HCT116 (cell line): Measurements from ENCODE around the gene TCF7L1. TPM values are rescaled to one million over a fixed set of nuclear protein-coding genes. Genes with fewer than 3 reads are reported as not detected.

Experiments
- ATAC-seq: fragments of 200-7000 bp; cut with Tn5 transposase; 2 replicates; pipeline ENCODE4 v1.9.1; 2020; ENCODE audit warnings: mild to moderate bottlenecking, moderate library complexity
- BruUV-seq: library from RNA; stranded (reverse); fragments of 400-500 nt; replicated peaks from 2 replicates; lab custom pipeline; 2021; lab: Mats Ljungman, UMichigan
- CTCF ChIA-PET: fragments of 300-600 bp; sonication (Branson Sonifier 250); formaldehyde crosslinking; loops from one replicate; lab custom pipeline; 2021; ENCODE audit warnings: antibody characterized with exemption; lab: Charles Lee
- POLR2A ChIA-PET: fragments of 300-600, 350-600 bp; sonication (Branson Sonifier 250); formaldehyde crosslinking; loops from one replicate; lab custom pipeline; 2021; ENCODE audit warnings: antibody characterized with exemption; lab: Charles Lee
- RAD21 ChIA-PET, 2 experiments: fragments of 300-600 bp; sonication (Branson Sonifier 250); formaldehyde crosslinking; loops; one replicate each; lab custom pipeline; 2023; ENCODE audit warnings: low total read pairs in 2 of 2; ENCODE audit not compliant: uncharacterized antibody in 2 of 2, unreplicated experiment in 2 of 2, low non-redundant PET in 1 of 2; lab: Charles Lee
- DNase-seq: peaks from one replicate; pipeline ENCODE4 v3.0.0-alpha.2; 2010; ENCODE audit warnings: low read depth, low spot score
- H2AFZ ChIP-seq: fragments of 200-600 bp; shearing (Covaris generic), sonication (generic); 2 replicates; pipeline ENCODE4 v1.6.1; 2017; ENCODE audit warnings: low read depth, mixed run types, mixed read lengths, antibody characterized with exemption, low read length; ENCODE audit not compliant: poor library complexity, severe bottlenecking
- H3K27ac ChIP-seq: 2 replicates; pipeline ENCODE4 v1.5.1; 2012; ENCODE audit warnings: low read depth, low read length
- H3K27me3 ChIP-seq: fragments of 200-600 bp; sonication (generic); 2 replicates; pipeline ENCODE4 v1.6.1; 2016; ENCODE audit warnings: mixed run types, low read length, mixed read lengths; ENCODE audit not compliant: insufficient read depth
- H3K36me3 ChIP-seq, 2 experiments: fragments of 200-500 bp in 1 of 2; fragments of 200-600 bp in 1 of 2; sonication (Bioruptor generic) in 1 of 2; sonication (generic) in 1 of 2; 2 replicates each; pipeline versions ENCODE4 v1.5.1 to v1.6.1; 2014 to 2016; ENCODE audit warnings: low read length in 2 of 2, inconsistent platforms in 1 of 2, mixed read lengths in 1 of 2, mixed run types in 1 of 2; ENCODE audit not compliant: insufficient read depth in 2 of 2, control insufficient read depth in 1 of 2
- H3K4me1 ChIP-seq, 2 experiments: fragments of 200-600 bp in 1 of 2; sonication (generic) in 1 of 2; 2 replicates each; pipeline versions ENCODE4 v1.5.1 to v1.6.1; 2012 to 2017; ENCODE audit warnings: low read length in 2 of 2, inconsistent platforms in 1 of 2, mild to moderate bottlenecking in 1 of 2, mixed read lengths in 1 of 2, mixed run types in 1 of 2, moderate library complexity in 1 of 2; ENCODE audit not compliant: insufficient read depth in 2 of 2, control insufficient read depth in 1 of 2
- H3K4me2 ChIP-seq: fragments of 200-600 bp; sonication (generic); 2 replicates; pipeline ENCODE4 v1.6.1; 2017; ENCODE audit warnings: mixed run types, low read length, mixed read lengths
- H3K4me3 ChIP-seq, 2 experiments: fragments of 200-600 bp in 1 of 2; sonication (generic) in 1 of 2; replicated peaks in 1 of 2; 2 replicates each; pipeline ENCODE4 v1.5.1; 2011 to 2016; ENCODE audit warnings: low read length in 2 of 2, control low read depth in 1 of 2, low read depth in 1 of 2, mild to moderate bottlenecking in 1 of 2, mixed read lengths in 1 of 2, mixed run types in 1 of 2
- H3K79me2 ChIP-seq: fragments of 200-600 bp; sonication (generic); 2 replicates; pipeline ENCODE4 v1.6.1; 2017; ENCODE audit warnings: mild to moderate bottlenecking, mixed run types, low read length, moderate library complexity, mixed read lengths; ENCODE audit not compliant: insufficient read depth
- H3K9ac ChIP-seq: fragments of 200-600 bp; sonication (generic); 2 replicates; pipeline ENCODE4 v1.6.1; 2016; ENCODE audit warnings: low read length, mixed read lengths
- H3K9me2 ChIP-seq: fragments of 200-600 bp; sonication (generic), shearing (Covaris generic); 2 replicates; pipeline ENCODE4 v1.6.1; 2017; ENCODE audit warnings: mixed run types, mild to moderate bottlenecking, moderate library complexity; ENCODE audit not compliant: insufficient read depth
- H3K9me3 ChIP-seq, 2 experiments: fragments of 200-500 bp in 1 of 2; fragments of 200-600 bp in 1 of 2; sonication (Bioruptor generic) in 1 of 2; sonication (generic) in 1 of 2; 2 replicates each; pipeline ENCODE4 v1.6.1; 2014 to 2017; ENCODE audit warnings: low read length in 2 of 2, mixed read lengths in 2 of 2, inconsistent platforms in 1 of 2, low read depth in 1 of 2, mild to moderate bottlenecking in 1 of 2, mixed run types in 1 of 2, moderate library complexity in 1 of 2; ENCODE audit not compliant: control insufficient read depth in 1 of 2, insufficient read depth in 1 of 2
- H4K20me1 ChIP-seq: fragments of 200-600 bp; sonication (generic), shearing (Covaris generic); 2 replicates; pipeline ENCODE4 v1.6.1; 2017; ENCODE audit warnings: mixed run types, mild to moderate bottlenecking, moderate library complexity; ENCODE audit not compliant: insufficient read depth
- CBX3 ChIP-seq: IDR thresholded peaks from 2 replicates; pipeline ENCODE4 v1.6.1; 2012; ENCODE audit warnings: low read depth
- CEBPB ChIP-seq: IDR thresholded peaks from 2 replicates; pipeline ENCODE4 v1.6.1; 2012; ENCODE audit warnings: low read depth
- EGR1 ChIP-seq: IDR thresholded peaks from 2 replicates; pipeline ENCODE4 v1.6.1; 2012; ENCODE audit warnings: low read depth
- POLR2A ChIP-seq: IDR thresholded peaks from 2 replicates; pipeline ENCODE4 v1.7.0; 2011; ENCODE audit warnings: borderline replicate concordance; ENCODE audit not compliant: insufficient read depth, insufficient read length; ENCODE audit errors: extremely low read depth
- RAD21 ChIP-seq: IDR thresholded peaks from 2 replicates; pipeline ENCODE4 v1.6.1; 2012; ENCODE audit warnings: low read depth, mild to moderate bottlenecking
- SP1 ChIP-seq: IDR thresholded peaks from 2 replicates; pipeline ENCODE4 v1.6.1; 2012; ENCODE audit warnings: low read depth
- SRF ChIP-seq: IDR thresholded peaks from 2 replicates; pipeline ENCODE4 v1.6.1; 2012; ENCODE audit warnings: low read depth
- ZFX ChIP-seq: fragments of 450-650 bp; IDR thresholded peaks from 2 replicates; pipeline ENCODE4 v1.6.1; 2017
- ZNF274 ChIP-seq: fragments of 200-500 bp; sonication (Bioruptor generic); IDR thresholded peaks from 2 replicates; pipeline ENCODE4 v1.6.1; 2014; ENCODE audit warnings: mild to moderate bottlenecking, low read depth, low read length, inconsistent platforms
- intact Hi-C: fragments of 100-400 bp; cut with micrococcal nuclease; formaldehyde crosslinking; loops from 2 replicates; pipeline ENCODE4 v1.10.0; 2022
- total RNA-seq: library from RNA; stranded (reverse); gene quantifications from one replicate; pipeline ENCODE4 v1.2.1, GENCODE V29; 2021; ENCODE audit not compliant: unreplicated experiment
- TF ChIP-seq, protein P1 (sequence below): IDR thresholded peaks from 2 replicates; pipeline ENCODE4 v1.6.1; 2012; ENCODE audit warnings: low read depth
- TF ChIP-seq, protein P2 (sequence below), 3 experiments: fragments of 200-600 bp in 1 of 3; sonication (generic) in 1 of 3; IDR thresholded peaks in 2 of 3; conservative IDR thresholded peaks in 1 of 3; 2 replicates each; pipeline ENCODE4 v1.5.1; 2012 to 2017; ENCODE audit warnings: low read depth in 2 of 3, low read length in 2 of 3, antibody characterized with exemption in 1 of 3, borderline replicate concordance in 1 of 3, control low read depth in 1 of 3, mild to moderate bottlenecking in 1 of 3, mixed read lengths in 1 of 3, mixed run types in 1 of 3, moderate library complexity in 1 of 3; ENCODE audit not compliant: insufficient read depth in 1 of 3
- TF ChIP-seq, protein P3 (sequence below): IDR thresholded peaks from 2 replicates; pipeline ENCODE4 v1.6.1; 2011; ENCODE audit warnings: mild to moderate bottlenecking, low read length, moderate library complexity; ENCODE audit not compliant: insufficient replicate concordance; ENCODE audit errors: extremely low read depth

TCF7L1 gene
- total RNA-seq, 1 experiment from 2014 or later, result 10.3 TPM

DNA sequence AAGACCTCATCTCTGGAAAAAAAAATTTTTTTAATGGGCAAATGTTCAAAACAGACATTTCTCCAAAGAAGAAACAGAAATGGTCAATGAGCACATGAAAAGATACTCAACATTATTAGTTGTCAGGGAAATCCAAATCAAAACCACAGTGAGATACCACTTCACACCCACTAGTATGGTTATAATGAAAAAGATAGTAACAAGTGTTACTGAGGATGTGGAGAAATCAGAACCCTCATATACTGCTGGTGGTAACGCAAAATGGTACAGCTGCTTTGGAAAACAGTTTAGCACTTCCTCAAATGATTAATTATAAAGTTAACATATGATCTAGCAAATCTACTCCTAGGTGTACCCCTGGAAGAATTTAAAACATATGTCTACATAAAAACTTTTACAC lies 29.0 kb upstream of the TCF7L1 start:
- intact Hi-C loops, result no loop called here

DNA sequence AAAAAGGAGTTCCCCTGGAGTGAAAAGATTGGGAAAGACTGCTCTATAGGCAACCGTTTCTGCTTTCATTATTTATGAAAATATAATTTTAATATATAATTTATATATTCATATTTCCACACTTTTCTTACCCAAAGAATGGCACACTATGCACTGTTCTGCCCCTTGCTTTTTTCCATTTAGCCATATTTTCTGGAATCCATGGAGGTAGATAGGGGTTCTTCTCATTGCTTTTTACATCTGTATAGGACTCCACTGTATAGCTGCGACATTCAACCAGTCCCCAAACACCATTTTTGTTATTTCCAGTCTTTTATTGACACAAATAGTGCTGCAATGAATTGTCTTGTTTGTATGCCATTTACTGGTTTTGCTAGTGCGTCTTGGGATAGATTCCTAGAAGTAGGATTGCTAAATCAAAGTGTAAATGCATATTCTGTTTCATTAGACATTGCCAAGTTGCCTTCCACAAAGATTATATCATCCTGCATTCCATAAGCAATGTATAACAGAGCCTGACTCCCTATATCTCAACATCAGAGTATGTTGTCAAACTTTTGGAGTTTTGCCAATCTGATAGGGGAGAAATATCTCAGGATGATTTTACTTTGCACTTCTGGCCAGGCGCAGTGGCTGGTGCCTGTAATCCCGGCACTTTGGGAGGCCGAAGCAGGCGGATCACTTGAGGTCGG lies 26.6 kb upstream of the TCF7L1 start:
- POLR2A ChIA-PET, result no interaction called here
- no peak for DNase-seq
- no peak overlapping the region for H3K4me3 ChIP-seq
- H3K4me2 ChIP-seq, result no peak overlapping the region
- CTCF ChIA-PET, result no interaction called here
- no peaks in the 10 kb centered on the region for H3K79me2 ChIP-seq
- no peak overlapping the region for H3K27ac ChIP-seq
- H3K27me3 ChIP-seq, result no peaks in the 10 kb centered on the region
- H3K4me1 ChIP-seq, result no peaks in the 10 kb centered on the region
- no peaks in the 10 kb centered on the region for H3K9me2 ChIP-seq
- no peak overlapping the region for H3K9ac ChIP-seq
- no peaks in the 10 kb centered on the region for H3K9me3 ChIP-seq
- no peak for ATAC-seq
- H2AFZ ChIP-seq, result no peak overlapping the region
- no peaks in the 10 kb centered on the region for H3K36me3 ChIP-seq
- no peaks in the 10 kb centered on the region for H4K20me1 ChIP-seq
- RAD21 ChIA-PET, result no interaction called here
- intact Hi-C loops, result no loop called here
- no TSS peak for BruUV-seq
- TF ChIP-seq ZNF274 (no peak), CEBPB (no peak), CBX3 (no peak), EGR1 (no peak), RAD21 (no peak), SRF (no peak), SP1 (no peak), ZFX (no peak)
- TF ChIP-seq, protein P1, sequence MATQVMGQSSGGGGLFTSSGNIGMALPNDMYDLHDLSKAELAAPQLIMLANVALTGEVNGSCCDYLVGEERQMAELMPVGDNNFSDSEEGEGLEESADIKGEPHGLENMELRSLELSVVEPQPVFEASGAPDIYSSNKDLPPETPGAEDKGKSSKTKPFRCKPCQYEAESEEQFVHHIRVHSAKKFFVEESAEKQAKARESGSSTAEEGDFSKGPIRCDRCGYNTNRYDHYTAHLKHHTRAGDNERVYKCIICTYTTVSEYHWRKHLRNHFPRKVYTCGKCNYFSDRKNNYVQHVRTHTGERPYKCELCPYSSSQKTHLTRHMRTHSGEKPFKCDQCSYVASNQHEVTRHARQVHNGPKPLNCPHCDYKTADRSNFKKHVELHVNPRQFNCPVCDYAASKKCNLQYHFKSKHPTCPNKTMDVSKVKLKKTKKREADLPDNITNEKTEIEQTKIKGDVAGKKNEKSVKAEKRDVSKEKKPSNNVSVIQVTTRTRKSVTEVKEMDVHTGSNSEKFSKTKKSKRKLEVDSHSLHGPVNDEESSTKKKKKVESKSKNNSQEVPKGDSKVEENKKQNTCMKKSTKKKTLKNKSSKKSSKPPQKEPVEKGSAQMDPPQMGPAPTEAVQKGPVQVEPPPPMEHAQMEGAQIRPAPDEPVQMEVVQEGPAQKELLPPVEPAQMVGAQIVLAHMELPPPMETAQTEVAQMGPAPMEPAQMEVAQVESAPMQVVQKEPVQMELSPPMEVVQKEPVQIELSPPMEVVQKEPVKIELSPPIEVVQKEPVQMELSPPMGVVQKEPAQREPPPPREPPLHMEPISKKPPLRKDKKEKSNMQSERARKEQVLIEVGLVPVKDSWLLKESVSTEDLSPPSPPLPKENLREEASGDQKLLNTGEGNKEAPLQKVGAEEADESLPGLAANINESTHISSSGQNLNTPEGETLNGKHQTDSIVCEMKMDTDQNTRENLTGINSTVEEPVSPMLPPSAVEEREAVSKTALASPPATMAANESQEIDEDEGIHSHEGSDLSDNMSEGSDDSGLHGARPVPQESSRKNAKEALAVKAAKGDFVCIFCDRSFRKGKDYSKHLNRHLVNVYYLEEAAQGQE, result no peak
- TF ChIP-seq, protein P2, sequence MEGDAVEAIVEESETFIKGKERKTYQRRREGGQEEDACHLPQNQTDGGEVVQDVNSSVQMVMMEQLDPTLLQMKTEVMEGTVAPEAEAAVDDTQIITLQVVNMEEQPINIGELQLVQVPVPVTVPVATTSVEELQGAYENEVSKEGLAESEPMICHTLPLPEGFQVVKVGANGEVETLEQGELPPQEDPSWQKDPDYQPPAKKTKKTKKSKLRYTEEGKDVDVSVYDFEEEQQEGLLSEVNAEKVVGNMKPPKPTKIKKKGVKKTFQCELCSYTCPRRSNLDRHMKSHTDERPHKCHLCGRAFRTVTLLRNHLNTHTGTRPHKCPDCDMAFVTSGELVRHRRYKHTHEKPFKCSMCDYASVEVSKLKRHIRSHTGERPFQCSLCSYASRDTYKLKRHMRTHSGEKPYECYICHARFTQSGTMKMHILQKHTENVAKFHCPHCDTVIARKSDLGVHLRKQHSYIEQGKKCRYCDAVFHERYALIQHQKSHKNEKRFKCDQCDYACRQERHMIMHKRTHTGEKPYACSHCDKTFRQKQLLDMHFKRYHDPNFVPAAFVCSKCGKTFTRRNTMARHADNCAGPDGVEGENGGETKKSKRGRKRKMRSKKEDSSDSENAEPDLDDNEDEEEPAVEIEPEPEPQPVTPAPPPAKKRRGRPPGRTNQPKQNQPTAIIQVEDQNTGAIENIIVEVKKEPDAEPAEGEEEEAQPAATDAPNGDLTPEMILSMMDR (IDR thresholded peaks at IDR 0.05 in 2 of 3, conservative IDR thresholded peaks at IDR 0.05 in 1 of 3; ENCODE audit: borderline replicate concordance in 1 of 3, insufficient read depth in 1 of 3, low read depth in 2 of 3, low read length in 2 of 3), result no peak
- TF ChIP-seq, protein P3, sequence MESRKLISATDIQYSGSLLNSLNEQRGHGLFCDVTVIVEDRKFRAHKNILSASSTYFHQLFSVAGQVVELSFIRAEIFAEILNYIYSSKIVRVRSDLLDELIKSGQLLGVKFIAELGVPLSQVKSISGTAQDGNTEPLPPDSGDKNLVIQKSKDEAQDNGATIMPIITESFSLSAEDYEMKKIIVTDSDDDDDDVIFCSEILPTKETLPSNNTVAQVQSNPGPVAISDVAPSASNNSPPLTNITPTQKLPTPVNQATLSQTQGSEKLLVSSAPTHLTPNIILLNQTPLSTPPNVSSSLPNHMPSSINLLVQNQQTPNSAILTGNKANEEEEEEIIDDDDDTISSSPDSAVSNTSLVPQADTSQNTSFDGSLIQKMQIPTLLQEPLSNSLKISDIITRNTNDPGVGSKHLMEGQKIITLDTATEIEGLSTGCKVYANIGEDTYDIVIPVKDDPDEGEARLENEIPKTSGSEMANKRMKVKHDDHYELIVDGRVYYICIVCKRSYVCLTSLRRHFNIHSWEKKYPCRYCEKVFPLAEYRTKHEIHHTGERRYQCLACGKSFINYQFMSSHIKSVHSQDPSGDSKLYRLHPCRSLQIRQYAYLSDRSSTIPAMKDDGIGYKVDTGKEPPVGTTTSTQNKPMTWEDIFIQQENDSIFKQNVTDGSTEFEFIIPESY, result no peak

More for the DNA sequence above, 29.0 kb upstream of the TCF7L1 start:
- Histone ChIP-seq H3K4me3 (no peak overlapping the region), H3K9me2 (no peaks in the 10 kb centered on the region), H3K36me3 (no peaks in the 10 kb centered on the region), H3K4me2 (no peak overlapping the region), H3K27me3 (no peaks in the 10 kb centered on the region), H4K20me1 (no peaks in the 10 kb centered on the region), H3K9me3 (no peaks in the 10 kb centered on the region), H3K9ac (no peak overlapping the region), H3K4me1 (no peaks in the 10 kb centered on the region), H3K27ac (no peak overlapping the region), H3K79me2 (no peaks in the 10 kb centered on the region), H2AFZ (no peak overlapping the region)
- CTCF ChIA-PET, result no interaction called here
- POLR2A ChIA-PET, result no interaction called here
- no peak for ATAC-seq
- no peak for DNase-seq
- RAD21 ChIA-PET, result no interaction called here
- no TSS peak for BruUV-seq
- TF ChIP-seq EGR1 (no peak), POLR2A (no peak)
